H9 (cell line): Measurements from ENCODE around the gene PLEKHG2. TPM values are rescaled to one million over a fixed set of nuclear protein-coding genes. Genes with fewer than 3 reads are reported as not detected.
A peak's percentile ranks its signal among the peaks of the same experiment; 100 is the strongest.

ENCODE experiments used
- DNase-seq: peaks from one replicate; pipeline ENCODE4 v3.0.0-alpha.2; 2017
- H2AFZ ChIP-seq: one replicate; pipeline ENCODE4 v1.6.1; 2013; ENCODE audit warnings: mild to moderate bottlenecking, low read length, control low read depth, moderate library complexity
- H2AK5ac ChIP-seq: 2 replicates; pipeline ENCODE4 v1.6.1; 2013; ENCODE audit warnings: low read length, control low read depth, mixed read lengths; ENCODE audit not compliant: insufficient read length
- H2BK120ac ChIP-seq: one replicate; pipeline ENCODE4 v1.6.1; 2013; ENCODE audit warnings: low read depth, mild to moderate bottlenecking, low read length, control low read depth, inconsistent platforms; ENCODE audit not compliant: poor library complexity, severe bottlenecking
- H2BK12ac ChIP-seq: 2 replicates; pipeline ENCODE4 v1.6.1; 2013; ENCODE audit warnings: low read length, control low read depth, mixed read lengths, low read depth; ENCODE audit not compliant: insufficient read length
- H2BK15ac ChIP-seq: 2 replicates; pipeline ENCODE4 v1.6.1; 2013; ENCODE audit warnings: low read depth, low read length, control low read depth
- H2BK20ac ChIP-seq: one replicate; pipeline ENCODE4 v1.6.1; 2013; ENCODE audit warnings: low read depth, mild to moderate bottlenecking, low read length, control low read depth, inconsistent platforms; ENCODE audit not compliant: poor library complexity, severe bottlenecking
- H2BK5ac ChIP-seq: 2 replicates; pipeline ENCODE4 v1.6.1; 2013; ENCODE audit warnings: low read length, control low read depth, mixed read lengths; ENCODE audit not compliant: insufficient read length
- H3K14ac ChIP-seq: 2 replicates; pipeline ENCODE4 v1.6.1; 2013; ENCODE audit warnings: low read length, control low read depth; ENCODE audit not compliant: insufficient read depth
- H3K18ac ChIP-seq: 2 replicates; pipeline ENCODE4 v1.6.1; 2013; ENCODE audit warnings: low read depth, mild to moderate bottlenecking, mixed read lengths, low read length, control low read depth; ENCODE audit not compliant: insufficient read length
- H3K23ac ChIP-seq: 2 replicates; pipeline ENCODE4 v1.6.1; 2013; ENCODE audit warnings: low read length, control low read depth, mixed read lengths, low read depth; ENCODE audit not compliant: insufficient read length
- H3K23me2 ChIP-seq: 2 replicates; pipeline ENCODE4 v1.6.1; 2013; ENCODE audit warnings: low read depth, mild to moderate bottlenecking, mixed read lengths, low read length, control low read depth; ENCODE audit not compliant: insufficient read length, poor library complexity, severe bottlenecking
- H3K27ac ChIP-seq: 2 replicates; pipeline ENCODE4 v1.5.1; 2013; ENCODE audit warnings: low read length, control low read depth, mixed read lengths, low read depth; ENCODE audit not compliant: insufficient read length
- H3K27me3 ChIP-seq: 2 replicates; pipeline ENCODE4 v1.6.1; 2013; ENCODE audit warnings: low read length, control low read depth, inconsistent platforms; ENCODE audit not compliant: insufficient read depth
- H3K4ac ChIP-seq: 2 replicates; pipeline ENCODE4 v1.6.1; 2013; ENCODE audit warnings: low read depth, mild to moderate bottlenecking, control low read depth, inconsistent platforms, low read length, moderate library complexity
- H3K4me1 ChIP-seq: 2 replicates; pipeline ENCODE4 v1.6.1; 2013; ENCODE audit warnings: low read length, control low read depth, inconsistent platforms; ENCODE audit not compliant: insufficient read depth
- H3K4me2 ChIP-seq: 2 replicates; pipeline ENCODE4 v1.6.1; 2013; ENCODE audit warnings: low read length, control low read depth, mixed read lengths; ENCODE audit not compliant: insufficient read length, insufficient read depth
- H3K56ac ChIP-seq: 2 replicates; pipeline ENCODE4 v1.6.1; 2013; ENCODE audit warnings: low read depth, mild to moderate bottlenecking, mixed read lengths, low read length, control low read depth; ENCODE audit not compliant: insufficient read length
- H3K79me1 ChIP-seq: 2 replicates; pipeline ENCODE4 v1.6.1; 2013; ENCODE audit warnings: low read depth, mild to moderate bottlenecking, moderate library complexity, low read length, control low read depth, inconsistent platforms; ENCODE audit not compliant: insufficient read depth, poor library complexity, severe bottlenecking
- H3K79me2 ChIP-seq: 2 replicates; pipeline ENCODE4 v1.6.1; 2013; ENCODE audit warnings: low read length, control low read depth, inconsistent platforms; ENCODE audit not compliant: insufficient read depth
- H3K9ac ChIP-seq: 2 replicates; pipeline ENCODE4 v1.6.1; 2013; ENCODE audit warnings: low read length, control low read depth, mixed read lengths; ENCODE audit not compliant: insufficient read length; ENCODE audit errors: extremely low read depth
- H3K9me3 ChIP-seq: one replicate; pipeline ENCODE4 v1.6.1; 2013; ENCODE audit warnings: low read depth, low read length, inconsistent platforms; ENCODE audit not compliant: control insufficient read depth
- H3T11ph ChIP-seq: one replicate; pipeline ENCODE4 v1.6.1; 2013; ENCODE audit warnings: mild to moderate bottlenecking, low read length, control low read depth, inconsistent platforms
- H4K20me1 ChIP-seq: one replicate; pipeline ENCODE4 v1.6.1; 2013; ENCODE audit not compliant: control insufficient read depth, insufficient read length, insufficient read depth
- H4K5ac ChIP-seq: 2 replicates; pipeline ENCODE4 v1.6.1; 2013; ENCODE audit warnings: low read depth, mild to moderate bottlenecking, mixed read lengths, low read length, control low read depth; ENCODE audit not compliant: insufficient read length
- H4K8ac ChIP-seq: replicated peaks from 2 replicates; pipeline ENCODE4 v1.6.1; 2013; ENCODE audit warnings: low read length, control low read depth, mixed read lengths, low read depth; ENCODE audit not compliant: insufficient read length
- H4K91ac ChIP-seq: 2 replicates; pipeline ENCODE4 v1.6.1; 2013; ENCODE audit warnings: low read depth, mild to moderate bottlenecking, moderate library complexity, mixed read lengths, low read length, control low read depth; ENCODE audit not compliant: insufficient read length
- H3K27ac Mint-ChIP-seq, 3 experiments: 2 replicates in 2 of 3; 3 replicates in 1 of 3; pipeline ENCODE4 v1.8.0; 2020 to 2021; ENCODE audit warnings: mixed read lengths in 3 of 3, mild to moderate bottlenecking in 1 of 3, moderate library complexity in 1 of 3
- H3K27me3 Mint-ChIP-seq: 2 replicates; pipeline ENCODE4 v1.8.0; 2021; ENCODE audit warnings: low read depth, mild to moderate bottlenecking, moderate library complexity, mixed read lengths
- H3K36me3 Mint-ChIP-seq, 3 experiments: 2 replicates in 2 of 3; 3 replicates in 1 of 3; pipeline ENCODE4 v1.8.0; 2020 to 2021; ENCODE audit warnings: low read depth in 3 of 3, mixed read lengths in 3 of 3; ENCODE audit not compliant: insufficient read depth in 1 of 3
- H3K4me1 Mint-ChIP-seq, 2 experiments: 2 replicates each; pipeline ENCODE4 v1.8.0; 2020; ENCODE audit warnings: mixed read lengths in 2 of 2
- H3K4me3 Mint-ChIP-seq, 2 experiments: 2 replicates in 1 of 2; 3 replicates in 1 of 2; pipeline ENCODE4 v1.8.0; 2020 to 2021; ENCODE audit warnings: mild to moderate bottlenecking in 2 of 2, mixed read lengths in 2 of 2, moderate library complexity in 1 of 2
- H3K9me3 Mint-ChIP-seq, 2 experiments: 2 replicates in 1 of 2; 3 replicates in 1 of 2; pipeline ENCODE4 v1.8.0; 2020; ENCODE audit warnings: mild to moderate bottlenecking in 2 of 2, mixed read lengths in 2 of 2, moderate library complexity in 1 of 2
- CTCF ChIP-seq: fragments of 200-600 bp; sonication (generic); conservative IDR thresholded peaks from 3 replicates; pipeline ENCODE4 v1.8.0; 2021; ENCODE audit warnings: antibody characterized with exemption, mild to moderate bottlenecking
- WGBS: extraction: QIAGEN DNeasy Blood & Tissue Kit; methylation state at CpG from one replicate; pipeline ENCODE4 v1.1.7; 2013; ENCODE audit warnings: missing lambda C conversion rate, low lambda C conversion rate, mixed read lengths; ENCODE audit not compliant: insufficient read length; ENCODE audit errors: extremely low coverage; 5-methylcytosine and 5-hydroxymethylcytosine counted together
- total RNA-seq: library from RNA; stranded (reverse); gene quantifications from 2 replicates; pipeline ENCODE4 v1.2.1, GENCODE V29; 2021

PLEKHG2 gene
- total RNA-seq, 1 experiment from 2014 or later: 167 TPM

GRCh38 chr19:39406656-39407409 lies 5.6 kb upstream of the PLEKHG2 start, which contains the start of gene ZFP36:
ZFP36 (plus strand) TSS chr19:39406847; CDS start chr19:39406905, 58 bp downstream.
- H3K36me3 Mint-ChIP-seq: peaks cover 8 to 13% (median 11%) of the 10 kb centered on the region in 3 experiments
- Histone ChIP-seq H3K23ac (no peak within 1 kb of the TSS), H2BK120ac (no peak within 1 kb of the TSS), H3K9me3 (no peaks in the 10 kb centered on the region), H3K27ac (no peak within 1 kb of the TSS), H3K4me2 (peak within 1 kb of the TSS; percentile 74), H4K8ac (no peak within 1 kb of the TSS), H3K4me1 (peaks cover 8% of the 10 kb centered on the region; the same call in 1 of the 2 replicates), H4K91ac (no peak within 1 kb of the TSS), H2BK20ac (no peak within 1 kb of the TSS), H3K23me2 (peaks cover 27% of the 10 kb centered on the region), H3K4ac (no peak within 1 kb of the TSS), H3K79me1 (no peaks in the 10 kb centered on the region), H3K9ac (peak within 1 kb of the TSS; percentile 83), H3K18ac (peak within 1 kb of the TSS; percentile 72), H3T11ph (no peak within 1 kb of the TSS), H3K14ac (peak within 1 kb of the TSS; percentile 89), H2AK5ac (no peak within 1 kb of the TSS), H4K5ac (no peak within 1 kb of the TSS), H2BK15ac (no peak within 1 kb of the TSS), H2BK5ac (no peak within 1 kb of the TSS), H2BK12ac (no peak within 1 kb of the TSS), H4K20me1 (peaks cover 2% of the 10 kb centered on the region), H3K27me3 (no peaks in the 10 kb centered on the region), H2AFZ (no peak within 1 kb of the TSS), H3K79me2 (peaks cover 3% of the 10 kb centered on the region; the same call in 1 of the 2 replicates), H3K56ac (no peak within 1 kb of the TSS)
- H3K4me1 Mint-ChIP-seq: peaks cover 42 to 56% of the 10 kb centered on the region in 2 experiments
- no CpG with 5 or more reads among the region's 56 CpGs for WGBS
- H3K27ac Mint-ChIP-seq: peak within 1 kb of the TSS; percentile 67 to 98 (median 87); a peak in 6 of 7 replicates
- peak within 1 kb of the TSS; percentile 83 to 92 for H3K4me3 Mint-ChIP-seq
- DNase-seq: peak; percentile 86
- TF ChIP-seq CTCF: no peak
- no peaks in the 10 kb centered on the region for H3K9me3 Mint-ChIP-seq
- H3K27me3 Mint-ChIP-seq: no peaks in the 10 kb centered on the region
